ENCODE results near the gene GTF2F1.
A peak's percentile ranks its signal among the peaks of the same experiment; 100 is the strongest.

The GTF2F1 gene

DNA sequence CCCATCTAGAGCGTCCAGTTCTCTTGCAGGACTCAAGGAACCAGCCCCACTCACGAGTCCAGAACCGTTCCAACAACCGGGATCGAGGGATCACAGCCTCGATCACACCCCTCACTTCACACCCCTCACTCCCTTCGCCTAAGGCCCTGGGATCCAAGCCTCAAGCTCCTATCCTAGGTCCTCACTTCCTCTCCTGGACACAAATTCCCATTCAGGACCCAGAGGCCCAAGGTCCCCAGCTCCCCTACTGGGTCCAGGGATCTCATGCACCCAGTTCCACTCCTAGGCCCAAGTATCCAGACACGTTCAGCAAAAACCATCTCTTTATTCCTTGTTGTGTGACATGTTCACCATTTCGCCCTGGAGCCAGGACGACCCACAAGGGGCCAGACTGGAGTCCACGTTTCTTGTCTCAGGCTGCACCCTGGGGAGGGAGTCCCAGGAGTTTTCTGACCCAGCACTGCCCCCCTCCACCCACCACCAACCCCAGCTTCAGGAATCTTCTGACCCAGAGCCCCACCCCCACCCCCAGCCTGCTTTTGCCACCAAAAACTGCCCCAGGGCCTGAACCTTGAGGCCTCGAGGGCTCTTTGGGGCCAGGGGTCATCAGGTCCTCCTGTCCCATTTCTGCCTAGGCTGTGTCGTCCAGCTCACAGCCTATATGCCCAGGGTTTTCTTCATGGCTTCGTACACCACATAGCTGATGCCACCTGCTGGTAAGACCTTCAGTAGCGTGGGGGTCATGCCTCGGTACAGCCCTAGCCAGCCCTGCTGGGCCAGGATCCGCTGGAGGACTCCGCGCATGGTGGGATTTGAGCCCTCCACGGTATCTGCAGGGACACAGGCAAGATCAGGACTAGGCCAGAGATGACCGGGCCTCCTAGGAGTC is 33.0 kb upstream of the GTF2F1 start:
- peaks cover 3% of the 10 kb centered on the region for H3K36me3 ChIP-seq (ENCODE audit: control insufficient read depth, insufficient read depth, low read length)
- no peak overlapping the region for H3K9ac ChIP-seq (ENCODE audit: low read length)
- no peaks in the 10 kb centered on the region for H3K27me3 ChIP-seq (ENCODE audit: control insufficient read depth, insufficient read depth, low read length)
- H3K4me1 ChIP-seq (ENCODE audit: control insufficient read depth, insufficient read depth, low read length): peaks cover 7% of the 10 kb centered on the region
- peak overlapping the region; percentile 79 for H3K27ac ChIP-seq (ENCODE audit: low read depth, low read length)
- peak overlapping the region; percentile 19 for H3K4me3 ChIP-seq (ENCODE audit: low read length)

DNA sequence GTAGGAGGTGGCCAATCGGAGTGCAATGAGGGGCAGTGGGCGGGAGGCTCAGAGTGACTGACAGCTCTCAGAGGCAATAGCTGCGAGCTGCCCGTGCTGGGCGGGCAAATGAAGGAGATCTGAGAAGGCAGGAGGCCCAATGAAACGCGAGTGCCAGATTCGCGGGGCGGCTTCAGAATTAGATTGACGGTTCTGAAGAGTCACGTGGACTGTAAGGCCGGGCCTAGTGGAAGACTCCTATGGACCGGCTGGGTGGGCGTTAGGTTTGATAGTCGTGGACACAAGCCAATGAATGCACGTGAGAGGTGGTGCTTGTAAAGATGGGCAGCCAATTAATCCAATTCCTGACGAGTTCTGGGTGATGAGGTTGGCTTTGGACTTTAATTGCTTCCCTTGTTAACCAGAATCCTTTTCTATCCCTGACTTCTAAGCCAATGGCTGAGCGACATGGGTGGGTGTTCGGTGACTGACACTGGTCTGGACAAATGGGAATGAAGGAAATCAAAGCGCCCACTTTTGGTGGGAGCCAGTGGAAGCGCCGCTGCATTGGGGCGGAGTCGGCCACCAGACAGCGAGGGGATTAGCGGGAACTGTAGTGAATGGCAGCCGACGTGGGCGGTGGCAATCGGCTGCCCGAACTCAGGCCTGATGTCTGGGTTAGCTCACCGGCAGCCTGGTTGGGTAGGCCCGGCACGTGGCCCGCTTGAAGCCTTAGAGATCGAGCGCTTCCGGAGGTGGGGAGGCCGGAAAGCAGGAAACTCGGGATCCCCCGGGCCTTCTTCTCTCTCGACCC is 32.2 kb upstream of the GTF2F1 start:
- no peaks in the 10 kb centered on the region for H3K27me3 ChIP-seq (ENCODE audit: control insufficient read depth, insufficient read depth, low read length)
- H3K9ac ChIP-seq (ENCODE audit: low read length): no peak overlapping the region
- peak overlapping the region; percentile 79 for H3K27ac ChIP-seq (ENCODE audit: low read depth, low read length)
- H3K4me1 ChIP-seq (ENCODE audit: control insufficient read depth, insufficient read depth, low read length): peaks cover 7% of the 10 kb centered on the region
- peaks cover 5% of the 10 kb centered on the region for H3K36me3 ChIP-seq (ENCODE audit: control insufficient read depth, insufficient read depth, low read length)
- H3K4me3 ChIP-seq (ENCODE audit: low read length): peak overlapping the region; percentile 19

GRCh38 chr19:6424195-6424938 is 31.4 kb upstream of the GTF2F1 start, which contains the start of gene KHSRP:
TSS of gene KHSRP (minus strand) at chr19:6424811. CDS start at chr19:6424701, 110 bp downstream.
- peak within 1 kb of the TSS; percentile 85 for H3K4me3 ChIP-seq (ENCODE audit: low read length)
- H3K36me3 ChIP-seq (ENCODE audit: control insufficient read depth, insufficient read depth, low read length): peaks cover 5% of the 10 kb centered on the region
- H3K27ac ChIP-seq (ENCODE audit: low read depth, low read length): peak within 1 kb of the TSS; percentile 79
- H3K4me1 ChIP-seq (ENCODE audit: control insufficient read depth, insufficient read depth, low read length): peaks cover 7% of the 10 kb centered on the region
- peak within 1 kb of the TSS; percentile 29 for H3K9ac ChIP-seq (ENCODE audit: low read length)
- no peaks in the 10 kb centered on the region for H3K27me3 ChIP-seq (ENCODE audit: control insufficient read depth, insufficient read depth, low read length)

- peaks cover 7% of the 10 kb centered on the region for H3K4me1 ChIP-seq (ENCODE audit: control insufficient read depth, insufficient read depth, low read length)
- peak overlapping the region; percentile 29 for H3K9ac ChIP-seq (ENCODE audit: low read length)
- H3K36me3 ChIP-seq (ENCODE audit: control insufficient read depth, insufficient read depth, low read length): peaks cover 5% of the 10 kb centered on the region
- no peaks in the 10 kb centered on the region for H3K27me3 ChIP-seq (ENCODE audit: control insufficient read depth, insufficient read depth, low read length)
- peak overlapping the region; percentile 85 for H3K4me3 ChIP-seq (ENCODE audit: low read length)
- peak overlapping the region; percentile 41 for H3K27ac ChIP-seq (ENCODE audit: low read depth, low read length)
Observed at GRCh38 chr19:6423499-6424194, 30.7 kb upstream of the GTF2F1 start.

- Histone ChIP-seq H3K27ac (ENCODE audit: low read depth, low read length) (no peak overlapping the region), H3K36me3 (ENCODE audit: control insufficient read depth, insufficient read depth, low read length) (peaks cover 24% of the 10 kb centered on the region), H3K27me3 (ENCODE audit: control insufficient read depth, insufficient read depth, low read length) (no peaks in the 10 kb centered on the region), H3K4me3 (ENCODE audit: low read length) (no peak overlapping the region), H3K9ac (ENCODE audit: low read length) (no peak overlapping the region), H3K4me1 (ENCODE audit: control insufficient read depth, insufficient read depth, low read length) (peaks cover 7% of the 10 kb centered on the region)
Observed at GRCh38 chr19:6421075-6422014, 28.4 kb upstream of the GTF2F1 start.

DNA sequence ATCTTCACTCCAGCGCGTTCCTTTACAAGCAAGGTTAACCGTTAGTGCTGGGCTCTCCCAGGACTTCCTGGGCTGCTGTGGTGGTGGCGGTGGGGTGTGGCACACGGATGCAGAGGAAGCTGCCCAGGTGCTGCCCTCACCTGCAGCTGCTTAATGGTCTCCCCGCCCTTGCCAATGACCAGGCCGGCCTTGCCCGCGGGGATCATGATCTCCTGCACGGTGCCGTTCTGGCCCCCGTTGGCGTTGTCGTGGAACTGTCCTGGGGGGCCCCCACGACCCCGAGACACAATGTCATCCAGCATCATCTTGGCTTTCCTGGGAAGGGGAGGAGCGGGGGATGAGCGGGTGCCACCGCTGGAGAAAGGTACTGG is 25.6 kb upstream of the GTF2F1 start:
- no peak overlapping the region for H3K27ac ChIP-seq (ENCODE audit: low read depth, low read length)
- peaks cover 5% of the 10 kb centered on the region for H3K4me1 ChIP-seq (ENCODE audit: control insufficient read depth, insufficient read depth, low read length)
- H3K4me3 ChIP-seq (ENCODE audit: low read length): no peak overlapping the region
- H3K9ac ChIP-seq (ENCODE audit: low read length): no peak overlapping the region
- H3K27me3 ChIP-seq (ENCODE audit: control insufficient read depth, insufficient read depth, low read length): no peaks in the 10 kb centered on the region
- peaks cover 43% of the 10 kb centered on the region for H3K36me3 ChIP-seq (ENCODE audit: control insufficient read depth, insufficient read depth, low read length)

GRCh38 chr19:6417713-6418561 is 25.0 kb upstream of the GTF2F1 start:
- no peak overlapping the region for H3K27ac ChIP-seq (ENCODE audit: low read depth, low read length)
- no peaks in the 10 kb centered on the region for H3K4me1 ChIP-seq (ENCODE audit: control insufficient read depth, insufficient read depth, low read length)
- no peak overlapping the region for H3K4me3 ChIP-seq (ENCODE audit: low read length)
- no peak overlapping the region for H3K9ac ChIP-seq (ENCODE audit: low read length)
- H3K27me3 ChIP-seq (ENCODE audit: control insufficient read depth, insufficient read depth, low read length): no peaks in the 10 kb centered on the region
- peaks cover 43% of the 10 kb centered on the region for H3K36me3 ChIP-seq (ENCODE audit: control insufficient read depth, insufficient read depth, low read length)

- Histone ChIP-seq H3K27me3 (ENCODE audit: control insufficient read depth, insufficient read depth, low read length) (no peaks in the 10 kb centered on the region), H3K36me3 (ENCODE audit: control insufficient read depth, insufficient read depth, low read length) (peaks cover 42% of the 10 kb centered on the region), H3K4me1 (ENCODE audit: control insufficient read depth, insufficient read depth, low read length) (no peaks in the 10 kb centered on the region), H3K9ac (ENCODE audit: low read length) (no peak overlapping the region), H3K4me3 (ENCODE audit: low read length) (no peak overlapping the region), H3K27ac (ENCODE audit: low read depth, low read length) (no peak overlapping the region)
Observed at GRCh38 chr19:6416658-6417405, 23.9 kb upstream of the GTF2F1 start.

DNA sequence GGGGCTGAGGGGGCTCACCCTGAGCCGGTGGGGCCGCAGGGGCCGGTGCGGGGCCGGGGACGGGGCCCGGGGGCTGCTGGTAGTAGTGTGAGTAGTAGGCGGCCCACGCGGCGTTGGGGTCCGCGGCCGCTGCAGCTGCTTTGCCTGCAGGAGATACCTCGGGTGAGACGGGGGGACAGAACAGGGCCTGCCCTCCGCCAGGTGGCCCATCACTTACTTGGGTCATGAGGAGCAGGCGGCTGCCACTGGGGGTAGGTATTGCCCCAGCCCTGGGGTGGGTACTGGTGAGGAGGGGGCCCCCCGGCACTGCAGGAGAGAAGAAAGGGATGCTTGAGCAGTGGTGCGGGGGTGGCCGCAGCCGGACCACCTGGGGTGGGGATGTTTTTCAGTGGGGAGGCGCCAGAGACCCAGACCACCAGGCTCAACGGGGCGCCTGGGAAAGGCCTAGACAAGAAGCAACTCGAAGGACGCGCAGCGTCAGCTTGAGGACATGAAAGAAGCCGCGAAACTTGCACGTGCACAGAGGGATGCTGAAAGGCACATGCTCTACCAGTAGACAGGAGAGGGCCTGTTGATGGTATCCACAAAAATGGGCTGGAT is 22.7 kb upstream of the GTF2F1 start:
- no peak overlapping the region for H3K9ac ChIP-seq (ENCODE audit: low read length)
- no peak overlapping the region for H3K27ac ChIP-seq (ENCODE audit: low read depth, low read length)
- H3K27me3 ChIP-seq (ENCODE audit: control insufficient read depth, insufficient read depth, low read length): no peaks in the 10 kb centered on the region
- H3K4me3 ChIP-seq (ENCODE audit: low read length): no peak overlapping the region
- H3K4me1 ChIP-seq (ENCODE audit: control insufficient read depth, insufficient read depth, low read length): no peaks in the 10 kb centered on the region
- peaks cover 39% of the 10 kb centered on the region for H3K36me3 ChIP-seq (ENCODE audit: control insufficient read depth, insufficient read depth, low read length)
